Ovary (tissue), 9 donors: ENCODE data around the gene IHH. TPM values are rescaled to one million over a fixed set of nuclear protein-coding genes. Genes with fewer than 3 reads are reported as not detected.

Source experiments
- DNase-seq, 5 donors: peaks; one replicate each; pipeline ENCODE4 v3.0.0-alpha.2; 2019 to 2020
- H3K27ac ChIP-seq, 2 donors: fragments of 200-600 bp; one replicate each; pipeline versions ENCODE4 v1.5.1 to v1.8.0; 2019 to 2022
- H3K27me3 ChIP-seq: fragments of 200-600 bp; one replicate; pipeline ENCODE4 v1.8.0; 2022
- H3K36me3 ChIP-seq: fragments of 200-600 bp; sonication (generic); one replicate; pipeline ENCODE4 v1.5.1; 2019
- H3K4me1 ChIP-seq: one replicate; pipeline ENCODE4 v1.8.1; 2013; ENCODE audit warnings: mild to moderate bottlenecking, moderate library complexity; ENCODE audit not compliant: insufficient read depth
- H3K4me3 ChIP-seq: fragments of 200-600 bp; sonication (generic); one replicate; pipeline ENCODE4 v1.5.1; 2017
- H3K9me3 ChIP-seq, 2 donors: fragments of 200-600 bp in 1 of 2; sonication (generic) in 1 of 2; one replicate each; pipeline versions ENCODE4 v1.5.1 to v1.8.1; 2013 to 2019; ENCODE audit warnings: mild to moderate bottlenecking in 1 of 2, moderate library complexity in 1 of 2
- EP300 ChIP-seq: sonication (generic); formaldehyde crosslinking; IDR thresholded peaks from one replicate; pipeline ENCODE4 v1.6.1; 2017; ENCODE audit warnings: antibody characterized with exemption
- POLR2A ChIP-seq: fragments of 450-650 bp; IDR thresholded peaks from one replicate; pipeline ENCODE4 v1.6.1; 2017; ENCODE audit warnings: antibody characterized with exemption, mild to moderate bottlenecking, moderate library complexity
- WGBS, 3 donors: extraction: QIAGEN DNeasy Blood & Tissue Kit in 1 of 3; methylation state at CpG; one replicate each; pipeline versions ENCODE4 v1.1.5 to v1.1.7; 2013 to 2017; 5-methylcytosine and 5-hydroxymethylcytosine counted together
- intact Hi-C, 4 donors: fragments of 100-400 bp; cut with DNase I; formaldehyde crosslinking; loops; one replicate each; pipeline versions ENCODE4 v1.11.0 to v1.15.1; 2022 to 2023
- polyA plus RNA-seq, 2 donors: library from polyadenylated mRNA; stranded (reverse); fragments of 200-250 nt in 1 of 2; fragments of 350-450 nt in 1 of 2; fragmentation: Illumina TruSeq in 1 of 2; extraction: RNeasy Lipid Tissue Mini Kit (QIAGEN cat#74804) in 1 of 2; gene quantifications; one replicate each; pipeline ENCODE4 v1.2.3, GENCODE V29; 2013 to 2014
- total RNA-seq, 7 donors: library from RNA; depleted of rRNA in 2 of 7; stranded (reverse); fragments of >200 nt in 2 of 7; fragmentation: NEBNext Ultra II Directional in 3 of 7; extraction: Animal tissue kit (Norgen Biotek cat#: 25700) in 3 of 7; gene quantifications; one replicate each; pipeline versions ENCODE4 v1.1.0 to v1.2.4, GENCODE V29; 2016 to 2023
- TF ChIP-seq, protein P1 (sequence below), 3 donors: fragments of 450-650 bp in 2 of 3; fragments of 200-600 bp in 1 of 3; IDR thresholded peaks; one replicate each; pipeline versions ENCODE4 v1.5.1 to v1.8.0; 2016 to 2022; ENCODE audit warnings: antibody characterized with exemption in 3 of 3, mild to moderate bottlenecking in 1 of 3
- donor health status: DM: no; HTN: no; CAD: no; lungs with moderate emphysema.
- donor health status: DM: no; HTN: no; CAD: no.
- donor health status: Bipolar disorder and iron deficiency.
- donor health status: DM: yes; HTN: yes; CAD: no.
- donor health status: DM: no; HTN: no; CAD: no.
- donor health status: DM: yes; HTN: yes; CAD: no.

The IHH gene
- total and polyA plus RNA-seq, 9 donors = 0.12 to 1.6 (median 0.36) TPM; not detected in 4

DNA sequence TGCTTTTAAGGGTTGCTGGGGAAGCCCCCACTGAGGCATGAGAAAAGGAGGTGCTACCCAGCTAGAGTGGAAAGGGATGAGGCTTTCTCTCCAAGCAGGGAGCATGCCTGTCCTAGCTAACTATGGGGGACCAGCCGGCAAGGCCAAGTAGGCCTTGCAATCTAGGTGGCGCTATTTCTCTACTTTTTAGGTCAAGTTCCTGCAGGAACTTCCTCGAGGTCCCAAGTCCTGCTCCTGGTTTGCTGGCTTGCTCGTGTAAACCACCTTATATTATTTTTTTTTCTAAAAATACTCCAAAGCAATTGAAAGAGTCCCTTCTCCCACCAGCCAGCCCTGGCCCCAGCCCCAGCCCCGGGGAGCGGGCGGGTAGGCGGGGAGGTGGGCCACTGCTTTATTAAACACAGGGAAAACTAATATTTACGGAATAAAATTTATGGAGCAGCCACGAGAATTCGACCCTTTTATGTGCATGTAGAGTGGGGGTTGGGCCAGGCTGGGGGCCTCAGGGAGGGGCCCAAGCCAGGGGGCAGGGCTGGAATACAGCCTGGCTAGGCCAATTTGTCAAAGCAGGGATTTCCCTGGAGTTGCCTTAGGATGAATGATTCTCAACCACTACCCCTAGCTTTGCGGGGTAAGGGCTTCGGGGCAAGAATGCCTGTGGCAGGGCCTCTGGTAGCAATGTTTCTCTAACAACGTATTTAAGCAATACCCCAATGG is 12.8 kb upstream of the IHH start:
- TF ChIP-seq POLR2A (no peak), EP300 (no peak)
- TF ChIP-seq, protein P1, sequence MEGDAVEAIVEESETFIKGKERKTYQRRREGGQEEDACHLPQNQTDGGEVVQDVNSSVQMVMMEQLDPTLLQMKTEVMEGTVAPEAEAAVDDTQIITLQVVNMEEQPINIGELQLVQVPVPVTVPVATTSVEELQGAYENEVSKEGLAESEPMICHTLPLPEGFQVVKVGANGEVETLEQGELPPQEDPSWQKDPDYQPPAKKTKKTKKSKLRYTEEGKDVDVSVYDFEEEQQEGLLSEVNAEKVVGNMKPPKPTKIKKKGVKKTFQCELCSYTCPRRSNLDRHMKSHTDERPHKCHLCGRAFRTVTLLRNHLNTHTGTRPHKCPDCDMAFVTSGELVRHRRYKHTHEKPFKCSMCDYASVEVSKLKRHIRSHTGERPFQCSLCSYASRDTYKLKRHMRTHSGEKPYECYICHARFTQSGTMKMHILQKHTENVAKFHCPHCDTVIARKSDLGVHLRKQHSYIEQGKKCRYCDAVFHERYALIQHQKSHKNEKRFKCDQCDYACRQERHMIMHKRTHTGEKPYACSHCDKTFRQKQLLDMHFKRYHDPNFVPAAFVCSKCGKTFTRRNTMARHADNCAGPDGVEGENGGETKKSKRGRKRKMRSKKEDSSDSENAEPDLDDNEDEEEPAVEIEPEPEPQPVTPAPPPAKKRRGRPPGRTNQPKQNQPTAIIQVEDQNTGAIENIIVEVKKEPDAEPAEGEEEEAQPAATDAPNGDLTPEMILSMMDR (IDR thresholded peaks at IDR 0.05) = no peak
- Histone ChIP-seq H3K27ac (no peak overlapping the region), H3K4me3 (no peak overlapping the region), H3K27me3 (no peaks in the 10 kb centered on the region), H3K4me1 (no peaks in the 10 kb centered on the region), H3K36me3 (no peaks in the 10 kb centered on the region), H3K9me3 (no peaks in the 10 kb centered on the region)
- intact Hi-C loops = no loop called here
- WGBS, 3 donors = 53 to 57% (median 55%) methylated on average over 14 of the region's 14 CpGs
- DNase-seq = peak in 1 of 5 donors; percentile 26

DNA sequence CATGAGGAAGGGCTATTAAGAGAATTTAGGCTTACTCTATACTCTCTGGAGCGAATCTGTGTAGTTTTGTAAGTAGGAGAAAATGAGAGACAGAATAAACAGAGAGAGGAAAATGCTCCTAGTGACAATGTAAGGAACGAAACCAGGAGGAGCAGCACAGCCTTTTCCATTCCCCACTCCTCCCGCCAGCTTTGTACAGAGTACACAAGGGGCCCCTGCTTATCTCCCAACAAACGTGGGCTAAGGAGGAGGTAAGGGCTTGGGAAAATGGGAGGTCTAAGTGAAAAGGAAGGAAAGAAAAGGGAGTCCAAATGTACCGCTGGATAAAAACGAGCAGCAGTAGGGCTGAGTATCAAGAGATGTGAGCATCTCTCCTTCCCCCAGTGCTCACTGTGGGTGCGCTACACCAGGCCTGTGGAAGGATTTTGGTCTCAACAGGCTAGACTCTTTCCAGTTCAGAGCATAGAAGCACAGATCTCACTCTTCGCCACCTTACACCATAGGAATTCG is 12.1 kb upstream of the IHH start:
- TF ChIP-seq, protein P1 (IDR thresholded peaks at IDR 0.05) = no peak
- TF ChIP-seq EP300 (no peak), POLR2A (no peak)
- no peaks in the 10 kb centered on the region for H3K27me3 ChIP-seq
- no peaks in the 10 kb centered on the region for H3K36me3 ChIP-seq
- intact Hi-C loops = no loop called here
- H3K4me1 ChIP-seq = no peaks in the 10 kb centered on the region
- no peak overlapping the region for H3K4me3 ChIP-seq
- no peaks in the 10 kb centered on the region for H3K9me3 ChIP-seq
- H3K27ac ChIP-seq = no peak overlapping the region
- WGBS, 3 donors = 84 to 85% (median 84%) methylated on average over 9 of the region's 9 CpGs
- no peak for DNase-seq

DNA sequence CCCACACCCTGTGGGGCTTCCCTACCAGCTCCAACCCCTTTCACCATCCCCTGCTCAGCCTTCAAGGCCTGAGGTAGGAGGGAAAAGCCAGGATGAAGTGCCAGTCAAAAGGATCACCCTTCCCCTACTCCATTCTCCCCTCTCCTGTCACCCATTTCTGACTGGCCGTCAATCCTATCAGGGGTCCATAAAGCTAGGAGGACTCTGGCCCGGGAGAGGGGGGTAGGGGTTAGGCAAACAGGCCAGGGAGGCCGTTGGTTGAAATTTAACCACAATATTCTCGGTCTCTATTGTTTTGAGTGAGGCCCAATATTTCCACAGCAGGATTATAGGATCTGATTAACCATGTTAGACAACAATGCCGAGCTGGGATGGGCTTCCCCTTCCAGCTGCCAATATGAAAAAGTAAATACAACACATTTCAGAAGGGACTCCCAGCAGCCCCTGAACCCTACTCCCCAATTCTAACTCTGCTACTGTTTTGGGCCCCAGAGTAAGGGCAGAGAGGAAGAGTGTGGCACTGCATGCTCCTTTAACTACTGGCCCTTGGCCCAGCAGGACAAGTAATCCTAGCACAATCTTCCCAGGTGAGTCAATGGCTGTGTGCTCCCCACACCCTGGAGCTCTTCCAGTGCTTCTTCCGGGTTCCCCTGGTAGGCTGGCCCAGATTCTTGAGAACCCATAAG is 10.6 kb upstream of the IHH start:
- 75 to 89% (median 89%) methylated on average over 6 of the region's 6 CpGs for WGBS, 3 donors
- Histone ChIP-seq H3K9me3 (no peaks in the 10 kb centered on the region), H3K36me3 (no peaks in the 10 kb centered on the region), H3K27ac (no peak overlapping the region), H3K4me1 (no peaks in the 10 kb centered on the region), H3K4me3 (no peak overlapping the region), H3K27me3 (no peaks in the 10 kb centered on the region)
- DNase-seq = no peak
- intact Hi-C loops = no loop called here
- TF ChIP-seq EP300 (no peak), POLR2A (no peak)
- TF ChIP-seq, protein P1 (IDR thresholded peaks at IDR 0.05) = no peak

DNA sequence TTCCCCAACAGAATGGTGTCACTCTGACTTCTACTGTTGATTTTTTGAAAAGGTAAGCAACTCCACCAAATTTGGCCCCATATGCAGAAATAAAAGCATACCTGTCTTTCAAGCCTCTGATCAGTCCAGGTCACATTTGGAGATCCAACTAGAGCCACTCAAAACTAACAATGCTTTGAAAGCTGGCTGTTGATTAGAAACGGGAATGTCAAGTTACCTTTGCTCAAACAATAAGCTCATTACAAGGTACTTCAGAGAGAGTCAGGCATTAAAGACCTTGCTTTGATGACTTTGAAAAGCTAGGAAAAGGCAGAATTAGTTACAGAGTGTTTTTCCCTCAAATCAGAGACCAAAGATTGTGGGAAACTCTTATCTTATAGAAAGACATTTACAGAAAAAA is 4.8 kb upstream of the IHH start:
- intact Hi-C loops = no loop called here
- DNase-seq = no peak
- Histone ChIP-seq H3K4me3 (no peak overlapping the region), H3K27me3 (no peaks in the 10 kb centered on the region), H3K4me1 (peaks cover 2% of the 10 kb centered on the region), H3K9me3 (no peaks in the 10 kb centered on the region), H3K27ac (no peak overlapping the region), H3K36me3 (no peaks in the 10 kb centered on the region)
- 85 to 91% (median 91%) methylated on average over 1 of the region's 1 CpG for WGBS, 3 donors
- TF ChIP-seq POLR2A = no peak
- no peak for TF ChIP-seq EP300
- TF ChIP-seq, protein P1 (IDR thresholded peaks at IDR 0.05) = no peak
